ENCODE data around the gene NDUFV2. TPM values are rescaled to one million over a fixed set of nuclear protein-coding genes. Genes with fewer than 3 reads are reported as not detected.
A peak's percentile ranks its signal among the peaks of the same experiment; 100 is the strongest.

The NDUFV2 gene
- polyA plus RNA-seq, 1 donor (not counting 4 experiments of a cell fraction or from before 2014, with no cell fraction given) = 202 TPM

DNA sequence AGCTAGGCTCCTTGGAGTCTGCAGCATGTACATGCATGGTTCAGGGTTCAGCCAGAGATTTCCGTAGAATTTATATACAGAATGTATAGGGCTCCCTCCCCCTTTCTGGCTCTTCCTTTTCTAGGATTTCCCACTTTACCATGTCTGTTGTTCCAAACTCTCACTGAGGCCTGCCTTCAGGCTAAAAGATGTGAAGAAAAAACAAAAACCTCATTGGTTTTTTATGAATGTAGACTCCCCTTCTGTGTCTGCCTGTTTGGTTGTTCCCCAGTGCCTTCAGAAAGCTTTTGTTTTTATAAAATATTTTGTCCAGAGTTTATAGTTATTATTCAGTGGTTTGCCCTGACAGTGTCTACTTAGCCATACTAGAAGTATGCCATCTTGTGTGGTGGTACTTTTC lies 3.6 kb downstream of the NDUFV2 start:
- H3K4me1 ChIP-seq (ENCODE audit: control insufficient read depth, extremely low read depth, insufficient read depth, low read length) = peaks cover 31% of the 10 kb centered on the region
- H3K36me3 ChIP-seq (ENCODE audit: control insufficient read depth in 2 of 2, extremely low read depth in 1 of 2, insufficient read depth in 2 of 2, low read length in 2 of 2) = no peaks in the 10 kb centered on the region
- peaks cover 2% of the 10 kb centered on the region for H4K20me1 ChIP-seq (ENCODE audit: control insufficient read depth, extremely low read depth, insufficient read depth, low read length)
- no peak overlapping the region for H2AFZ ChIP-seq (ENCODE audit: control insufficient read depth, low read length)
- H3K4me2 ChIP-seq (ENCODE audit: control insufficient read depth, extremely low read depth, insufficient read depth, low read depth, low read length) = peak overlapping the region; percentile 97
- no peaks in the 10 kb centered on the region for H3K9me3 ChIP-seq (ENCODE audit: control insufficient read depth, low read depth, low read length)
- peak overlapping the region; percentile 37 for H3K27ac ChIP-seq (ENCODE audit: control insufficient read depth, insufficient read depth, low read length)
- H3K79me2 ChIP-seq (ENCODE audit: control insufficient read depth, insufficient read depth, low read length) = peaks cover 87% of the 10 kb centered on the region
- H3K9me1 ChIP-seq (ENCODE audit: control insufficient read depth, extremely low read depth, insufficient read depth, low read length) = no peaks in the 10 kb centered on the region
- FAIRE-seq = no peak
- TF ChIP-seq, protein P1, sequence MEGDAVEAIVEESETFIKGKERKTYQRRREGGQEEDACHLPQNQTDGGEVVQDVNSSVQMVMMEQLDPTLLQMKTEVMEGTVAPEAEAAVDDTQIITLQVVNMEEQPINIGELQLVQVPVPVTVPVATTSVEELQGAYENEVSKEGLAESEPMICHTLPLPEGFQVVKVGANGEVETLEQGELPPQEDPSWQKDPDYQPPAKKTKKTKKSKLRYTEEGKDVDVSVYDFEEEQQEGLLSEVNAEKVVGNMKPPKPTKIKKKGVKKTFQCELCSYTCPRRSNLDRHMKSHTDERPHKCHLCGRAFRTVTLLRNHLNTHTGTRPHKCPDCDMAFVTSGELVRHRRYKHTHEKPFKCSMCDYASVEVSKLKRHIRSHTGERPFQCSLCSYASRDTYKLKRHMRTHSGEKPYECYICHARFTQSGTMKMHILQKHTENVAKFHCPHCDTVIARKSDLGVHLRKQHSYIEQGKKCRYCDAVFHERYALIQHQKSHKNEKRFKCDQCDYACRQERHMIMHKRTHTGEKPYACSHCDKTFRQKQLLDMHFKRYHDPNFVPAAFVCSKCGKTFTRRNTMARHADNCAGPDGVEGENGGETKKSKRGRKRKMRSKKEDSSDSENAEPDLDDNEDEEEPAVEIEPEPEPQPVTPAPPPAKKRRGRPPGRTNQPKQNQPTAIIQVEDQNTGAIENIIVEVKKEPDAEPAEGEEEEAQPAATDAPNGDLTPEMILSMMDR (optimal IDR thresholded peaks at IDR 0.05 in 1 of 3, IDR thresholded peaks at IDR 0.05 in 1 of 3, conservative IDR thresholded peaks at IDR 0.05 in 1 of 3; ENCODE audit: extremely low read depth in 1 of 3, insufficient read depth in 2 of 3, low read length in 3 of 3) = no peak
- TF ChIP-seq EZH2 (IDR thresholded peaks at IDR 0.05; ENCODE audit: low read length) = no peak
- no peak for DNase-seq (ENCODE audit: low read depth, low spot score)
- dilution Hi-C loops (cut with MboI; ENCODE audit: extremely low pct_ligation_motif_present, low sequenced_read_pairs) = no loop called here
- H3K9ac ChIP-seq (ENCODE audit: control insufficient read depth, extremely low read depth, insufficient read depth, low read length) = peak overlapping the region; percentile 37
- H3K27me3 ChIP-seq (ENCODE audit: control insufficient read depth, extremely low read depth, insufficient read depth, low read length) = no peaks in the 10 kb centered on the region
- H3K4me3 ChIP-seq (ENCODE audit: control insufficient read depth in 2 of 3, extremely low read depth in 1 of 3, insufficient read depth in 2 of 3, low read depth in 1 of 3, low read length in 3 of 3) = peak overlapping the region; percentile 20 to 96 (median 93)

DNA sequence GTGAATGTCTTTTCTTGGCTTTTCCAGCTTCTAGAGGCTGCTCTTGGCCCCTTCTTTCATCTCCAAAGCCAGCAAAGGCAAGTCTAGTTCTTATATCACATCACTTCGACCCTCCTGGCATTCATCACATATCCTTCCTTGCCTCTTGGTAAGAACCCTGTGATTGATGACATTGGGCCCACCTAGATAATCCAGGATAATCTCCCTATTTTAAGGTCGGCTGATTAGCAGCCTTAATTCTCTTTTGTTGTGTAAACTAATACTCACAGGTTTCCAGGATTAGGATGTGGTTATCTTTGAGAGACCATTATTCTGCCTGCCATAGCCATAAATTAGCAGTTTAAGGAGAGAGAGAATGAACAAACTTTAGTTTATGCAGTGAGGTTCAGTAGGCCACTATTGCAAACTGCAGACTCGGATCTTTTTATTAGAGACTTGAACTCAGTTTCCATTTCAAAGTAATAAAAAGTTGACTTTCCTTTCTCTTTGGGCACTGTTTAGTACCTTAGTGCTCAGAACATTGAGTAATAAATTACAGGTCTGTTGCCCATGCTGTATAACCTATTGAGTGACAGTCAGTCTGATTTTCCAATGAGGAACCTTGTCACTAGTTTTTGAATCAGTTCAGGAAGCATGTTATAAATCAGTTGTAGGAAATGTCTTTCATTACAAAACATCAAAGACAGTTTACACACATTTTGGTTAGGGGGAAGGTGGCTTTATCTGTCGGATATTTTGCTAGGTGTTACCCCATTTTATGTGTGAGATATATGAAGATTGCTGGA lies 4.5 kb downstream of the NDUFV2 start:
- Histone ChIP-seq H4K20me1 (ENCODE audit: control insufficient read depth, extremely low read depth, insufficient read depth, low read length) (peaks cover 2% of the 10 kb centered on the region), H3K9me3 (ENCODE audit: control insufficient read depth, low read depth, low read length) (no peaks in the 10 kb centered on the region), H3K4me1 (ENCODE audit: control insufficient read depth, extremely low read depth, insufficient read depth, low read length) (peaks cover 26% of the 10 kb centered on the region), H3K9me1 (ENCODE audit: control insufficient read depth, extremely low read depth, insufficient read depth, low read length) (no peaks in the 10 kb centered on the region), H3K79me2 (ENCODE audit: control insufficient read depth, insufficient read depth, low read length) (peaks cover 95% of the 10 kb centered on the region), H3K4me2 (ENCODE audit: control insufficient read depth, extremely low read depth, insufficient read depth, low read depth, low read length) (peak overlapping the region; percentile 97), H3K9ac (ENCODE audit: control insufficient read depth, extremely low read depth, insufficient read depth, low read length) (peak overlapping the region; percentile 3), H3K36me3 (ENCODE audit: control insufficient read depth in 2 of 2, extremely low read depth in 1 of 2, insufficient read depth in 2 of 2, low read length in 2 of 2) (peaks cover 0 to 4% of the 10 kb centered on the region in 2 experiments), H2AFZ (ENCODE audit: control insufficient read depth, low read length) (no peak overlapping the region), H3K27me3 (ENCODE audit: control insufficient read depth, extremely low read depth, insufficient read depth, low read length) (no peaks in the 10 kb centered on the region), H3K27ac (ENCODE audit: control insufficient read depth, insufficient read depth, low read length) (peak overlapping the region; percentile 6), H3K4me3 (ENCODE audit: control insufficient read depth in 2 of 3, extremely low read depth in 1 of 3, insufficient read depth in 2 of 3, low read depth in 1 of 3, low read length in 3 of 3) (no peak overlapping the region)
- dilution Hi-C loops (cut with MboI; ENCODE audit: extremely low pct_ligation_motif_present, low sequenced_read_pairs) = no loop called here
- TF ChIP-seq, protein P1 (optimal IDR thresholded peaks at IDR 0.05 in 1 of 3, IDR thresholded peaks at IDR 0.05 in 1 of 3, conservative IDR thresholded peaks at IDR 0.05 in 1 of 3; ENCODE audit: extremely low read depth in 1 of 3, insufficient read depth in 2 of 3, low read length in 3 of 3) = no peak
- FAIRE-seq (peak; percentile 69), DNase-seq (ENCODE audit: low read depth, low spot score) (no peak)

Measured in keratinocyte (primary cell).